Cardiac muscle cell (in vitro differentiated cells and primary cell): ENCODE data around the gene RGS8. TPM values are rescaled to one million over a fixed set of nuclear protein-coding genes. Genes with fewer than 3 reads are reported as not detected.
"Not testable (repeated sequence)": the region's sequence is repeated elsewhere in the genome, so short reads cannot be mapped to it uniquely, and the experiment has no call there.

Source experiments
- DNase-seq, 2 donors: peaks; one replicate each; pipeline versions ENCODE4 v3.0.0 to v3.0.0-alpha.2; 2010 to 2017; ENCODE audit warnings: low read depth in 1 of 2, low spot score in 1 of 2
- H3K27ac ChIP-seq: fragments of 200-600 bp; sonication (generic); 2 replicates; pipeline ENCODE4 v1.5.1; 2016
- H3K27me3 ChIP-seq: fragments of 200-600 bp; sonication (generic); 2 replicates; pipeline ENCODE4 v1.6.0; 2016; ENCODE audit warnings: control low read depth
- H3K36me3 ChIP-seq: fragments of 200-600 bp; sonication (generic); 2 replicates; pipeline ENCODE4 v1.5.1; 2016; ENCODE audit warnings: control low read depth
- H3K4me1 ChIP-seq: fragments of 200-600 bp; sonication (generic); 2 replicates; pipeline ENCODE4 v1.8.1; 2017; ENCODE audit warnings: low read depth, mild to moderate bottlenecking, mixed run types
- H3K4me3 ChIP-seq: fragments of 200-600 bp; sonication (generic); 2 replicates; pipeline ENCODE4 v1.5.1; 2016; ENCODE audit warnings: mild to moderate bottlenecking
- H3K9me3 ChIP-seq: fragments of 200-600 bp; sonication (generic); 2 replicates; pipeline ENCODE4 v1.5.1; 2017; ENCODE audit warnings: low read depth, mild to moderate bottlenecking, control low read depth
- polyA plus RNA-seq: library from polyadenylated mRNA; unstranded; fragments of >200 nt; fragmentation: Nextera tagmentation; extraction: Ambion mirVana; gene quantifications from 2 replicates; pipeline ENCODE4 v1.2.1, GENCODE V29; 2016
- total RNA-seq: library from RNA; depleted of rRNA; stranded (reverse); fragments of >200 nt; gene quantifications from 2 replicates; pipeline ENCODE4 v1.2.3, GENCODE V29; 2016
- TF ChIP-seq, protein P1 (sequence below): IDR thresholded peaks from 2 replicates; pipeline ENCODE4 v1.5.1; 2012; ENCODE audit warnings: low read depth, mild to moderate bottlenecking, low read length

RGS8 gene
- total and polyA plus RNA-seq, 2 experiments from 2014 or later, result 2.2 TPM; not detected in 1

DNA sequence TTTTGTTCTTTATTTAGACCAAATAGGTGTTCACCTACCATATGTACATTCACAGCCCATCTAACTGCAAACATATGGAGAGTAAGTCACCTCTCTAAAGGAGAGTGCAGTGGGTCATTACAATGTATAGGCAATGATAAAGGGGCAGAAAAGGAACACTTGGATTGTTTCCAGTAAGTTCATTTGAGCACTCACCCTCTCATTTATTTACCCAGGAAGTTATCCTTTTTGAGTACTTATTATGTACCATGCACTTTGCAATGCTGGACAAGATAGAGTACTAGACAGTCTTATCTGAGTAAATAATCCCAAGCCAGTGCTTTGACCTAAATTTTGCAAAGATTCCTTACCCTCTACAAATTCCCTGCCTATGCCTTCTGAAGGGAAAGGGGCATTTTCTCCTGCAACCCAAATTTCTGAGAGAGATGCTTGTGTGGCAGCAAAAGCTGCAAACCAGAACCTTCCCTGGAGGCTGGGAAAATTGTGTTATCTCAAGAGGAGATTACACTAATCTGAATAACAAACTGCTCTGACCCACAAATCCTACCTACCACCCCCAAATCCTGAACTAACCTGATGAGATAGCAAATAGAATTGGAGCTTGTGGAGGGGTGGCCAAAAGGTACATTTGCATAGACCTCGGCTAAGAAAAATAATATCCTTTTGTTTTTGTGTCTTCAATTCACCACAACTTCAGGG, 18.6 kb upstream of the RGS8 start:
- Histone ChIP-seq H3K27me3 (no peaks in the 10 kb centered on the region), H3K4me1 (peaks cover 6% of the 10 kb centered on the region), H3K9me3 (no peaks in the 10 kb centered on the region), H3K36me3 (no peaks in the 10 kb centered on the region), H3K4me3 (no peak overlapping the region), H3K27ac (no peak overlapping the region)
- TF ChIP-seq, protein P1, sequence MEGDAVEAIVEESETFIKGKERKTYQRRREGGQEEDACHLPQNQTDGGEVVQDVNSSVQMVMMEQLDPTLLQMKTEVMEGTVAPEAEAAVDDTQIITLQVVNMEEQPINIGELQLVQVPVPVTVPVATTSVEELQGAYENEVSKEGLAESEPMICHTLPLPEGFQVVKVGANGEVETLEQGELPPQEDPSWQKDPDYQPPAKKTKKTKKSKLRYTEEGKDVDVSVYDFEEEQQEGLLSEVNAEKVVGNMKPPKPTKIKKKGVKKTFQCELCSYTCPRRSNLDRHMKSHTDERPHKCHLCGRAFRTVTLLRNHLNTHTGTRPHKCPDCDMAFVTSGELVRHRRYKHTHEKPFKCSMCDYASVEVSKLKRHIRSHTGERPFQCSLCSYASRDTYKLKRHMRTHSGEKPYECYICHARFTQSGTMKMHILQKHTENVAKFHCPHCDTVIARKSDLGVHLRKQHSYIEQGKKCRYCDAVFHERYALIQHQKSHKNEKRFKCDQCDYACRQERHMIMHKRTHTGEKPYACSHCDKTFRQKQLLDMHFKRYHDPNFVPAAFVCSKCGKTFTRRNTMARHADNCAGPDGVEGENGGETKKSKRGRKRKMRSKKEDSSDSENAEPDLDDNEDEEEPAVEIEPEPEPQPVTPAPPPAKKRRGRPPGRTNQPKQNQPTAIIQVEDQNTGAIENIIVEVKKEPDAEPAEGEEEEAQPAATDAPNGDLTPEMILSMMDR, result no peak
- no peak for DNase-seq

DNA sequence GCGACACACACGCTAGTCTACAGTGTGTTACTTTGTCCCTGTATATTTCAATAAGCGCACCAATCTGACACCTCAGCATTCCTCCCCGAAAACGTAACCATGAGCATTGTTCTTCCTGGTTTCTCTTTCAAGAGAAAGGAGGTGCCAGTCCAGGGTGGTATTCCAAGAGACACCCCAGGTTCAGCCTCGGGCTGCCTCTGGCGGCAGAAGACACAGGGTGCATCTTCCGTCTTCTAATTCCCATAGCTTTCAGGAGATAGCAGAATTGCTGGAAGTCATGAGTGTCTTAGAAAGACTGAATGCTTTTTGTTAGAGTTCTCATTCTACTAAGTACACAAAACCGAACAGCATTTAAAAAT, 15.9 kb upstream of the RGS8 start:
- Histone ChIP-seq H3K9me3 (no peaks in the 10 kb centered on the region), H3K27me3 (no peaks in the 10 kb centered on the region), H3K27ac (no peak overlapping the region), H3K4me1 (peaks cover 16% of the 10 kb centered on the region), H3K4me3 (no peak overlapping the region), H3K36me3 (no peaks in the 10 kb centered on the region)
- TF ChIP-seq, protein P1, result no peak
- DNase-seq, result no peak

DNA sequence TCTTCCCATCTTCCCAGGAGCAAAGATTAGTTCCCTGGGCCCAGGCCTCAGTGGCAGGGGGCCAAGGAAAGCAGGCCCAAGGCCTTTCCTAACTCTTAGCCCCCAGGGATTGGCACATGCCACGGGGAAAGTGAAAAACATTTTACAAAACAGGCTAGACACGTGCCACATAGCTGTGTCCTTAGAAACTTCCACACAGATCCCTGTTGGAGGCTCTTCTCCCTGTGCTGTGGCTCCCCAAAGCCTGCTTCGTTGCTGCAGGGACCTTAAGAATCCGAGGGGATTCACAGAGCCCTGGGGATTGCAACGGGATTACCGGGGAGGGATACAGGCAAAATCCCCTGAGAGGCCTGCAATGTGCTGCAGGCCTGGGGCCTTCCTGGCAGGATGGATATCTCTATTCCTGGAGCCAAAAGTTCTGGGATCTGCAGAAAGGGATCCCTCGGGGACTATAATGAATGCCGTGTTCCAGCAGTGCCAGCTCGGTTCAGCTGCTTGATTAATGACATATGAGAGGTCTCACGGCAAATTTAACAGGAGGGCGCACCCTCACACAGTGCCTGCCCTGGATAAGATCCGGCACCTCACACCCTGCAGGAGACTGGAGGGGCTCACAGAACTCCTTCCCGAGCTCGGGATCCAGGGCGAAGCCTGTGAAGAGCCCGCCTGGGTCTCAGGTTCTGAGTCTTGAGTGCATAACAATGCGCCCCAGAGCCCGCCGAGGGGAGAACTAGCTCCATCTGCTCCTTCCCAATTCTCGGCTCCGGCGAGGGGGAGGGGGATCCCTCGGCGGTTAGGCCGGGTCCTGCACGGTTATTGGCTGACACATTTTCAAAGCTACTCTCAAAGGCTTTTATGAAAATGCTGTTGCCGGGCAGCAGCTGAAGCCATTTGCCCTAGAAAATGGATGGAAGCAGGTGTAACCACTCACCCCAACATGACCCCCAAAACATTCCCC, 15.3 kb upstream of the RGS8 start:
- H3K27ac ChIP-seq, result no peak overlapping the region
- H3K9me3 ChIP-seq, result no peaks in the 10 kb centered on the region
- DNase-seq, result peak; percentile 22 to 49
- H3K36me3 ChIP-seq, result no peaks in the 10 kb centered on the region
- TF ChIP-seq, protein P1, result no peak
- no peaks in the 10 kb centered on the region for H3K27me3 ChIP-seq
- no peak overlapping the region for H3K4me3 ChIP-seq
- peaks cover 16% of the 10 kb centered on the region for H3K4me1 ChIP-seq

DNA sequence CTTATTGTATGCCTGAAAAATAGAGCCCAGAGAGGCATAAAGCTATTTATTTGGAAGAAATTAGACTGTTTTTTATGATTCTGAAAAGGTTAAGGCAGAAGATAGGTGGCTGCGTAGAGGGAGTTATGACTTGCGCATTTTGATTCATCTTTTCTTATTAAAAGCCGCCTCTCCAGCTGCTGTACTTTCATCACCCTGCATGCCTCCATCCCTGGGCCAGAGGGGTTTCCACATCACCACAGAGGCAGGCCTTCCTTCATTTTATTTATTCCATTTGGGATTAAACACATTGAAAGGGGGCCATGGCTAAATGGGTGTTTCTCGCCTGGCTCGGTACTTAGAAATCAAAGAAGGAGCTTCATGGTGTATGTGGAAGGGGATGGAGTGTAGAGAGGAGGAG, 14.6 kb upstream of the RGS8 start:
- H3K27me3 ChIP-seq, result no peaks in the 10 kb centered on the region
- TF ChIP-seq, protein P1, result no peak
- peaks cover 16% of the 10 kb centered on the region for H3K4me1 ChIP-seq
- peak in 1 of 2 donors; percentile 3 for DNase-seq
- no peak overlapping the region for H3K27ac ChIP-seq
- no peak overlapping the region for H3K4me3 ChIP-seq
- H3K36me3 ChIP-seq, result no peaks in the 10 kb centered on the region
- no peaks in the 10 kb centered on the region for H3K9me3 ChIP-seq

DNA sequence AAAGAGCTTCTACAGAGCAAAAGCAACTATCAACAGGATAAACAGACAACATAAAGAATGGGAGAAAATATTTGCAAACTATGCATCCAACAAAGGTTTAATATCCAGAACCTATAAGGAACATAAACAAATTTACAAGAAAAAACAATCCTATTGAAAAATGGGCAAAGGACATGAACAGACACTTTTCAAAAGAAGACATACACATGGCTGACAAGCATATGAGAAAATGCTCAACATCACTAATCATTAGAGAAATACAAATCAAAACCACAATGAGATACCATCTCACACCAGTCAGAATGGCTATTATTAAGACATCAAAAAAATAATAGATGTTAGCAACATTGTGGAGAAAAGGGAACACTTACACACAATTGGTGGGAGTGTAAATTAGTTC, 8.8 kb upstream of the RGS8 start:
- not testable (repeated sequence) for DNase-seq, H3K27me3 ChIP-seq, H3K27ac ChIP-seq, H3K9me3 ChIP-seq, H3K36me3 ChIP-seq, H3K4me3 ChIP-seq
- H3K4me1 ChIP-seq, result peaks cover 10% of the 10 kb centered on the region

DNA sequence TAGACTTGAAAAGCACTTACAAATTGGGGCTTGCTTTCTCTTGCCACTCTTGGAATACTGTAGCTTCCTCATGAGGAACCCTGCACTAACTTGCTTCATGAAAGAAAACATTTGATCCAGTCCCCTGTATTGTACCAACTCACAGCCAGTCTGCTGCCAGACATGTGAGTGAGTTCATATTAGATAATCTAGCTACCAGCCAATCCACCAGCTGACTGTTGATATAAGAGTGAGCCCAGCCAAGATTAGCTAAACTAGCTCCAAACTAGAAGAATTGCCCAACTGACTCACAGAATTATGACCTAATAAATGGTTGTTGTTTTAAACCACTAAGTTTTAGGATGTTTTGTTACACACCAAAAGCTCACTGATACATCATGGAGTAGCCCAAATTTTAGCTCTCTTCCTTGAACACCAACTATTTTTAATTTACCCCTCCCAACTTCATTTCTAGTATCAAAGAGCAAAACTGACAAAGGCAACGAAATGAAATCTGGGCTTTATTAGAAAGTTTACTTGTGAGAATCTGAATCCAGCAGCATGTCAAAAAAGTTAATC, 6.6 kb upstream of the RGS8 start:
- Histone ChIP-seq H3K36me3 (no peaks in the 10 kb centered on the region), H3K9me3 (no peaks in the 10 kb centered on the region), H3K27me3 (no peaks in the 10 kb centered on the region), H3K27ac (no peak overlapping the region), H3K4me3 (no peak overlapping the region), H3K4me1 (no peaks in the 10 kb centered on the region)
- TF ChIP-seq, protein P1, result no peak
- no peak for DNase-seq
